ENCODE results near the gene ANKMY2.

ANKMY2 gene

GRCh38 chr7:16656141-16656540 is 10.6 kb upstream of the ANKMY2 start:
- H4K20me1 ChIP-seq (ENCODE audit: insufficient read depth, low read length, poor library complexity, severe bottlenecking), result peaks cover 75% of the 10 kb centered on the region
- H3K4me1 ChIP-seq (ENCODE audit: insufficient read depth, low read length, poor library complexity, severe bottlenecking), result peaks cover 49% of the 10 kb centered on the region
- H3K9ac ChIP-seq (ENCODE audit: low read depth, low read length, poor library complexity, severe bottlenecking), result no peak overlapping the region
- no peaks in the 10 kb centered on the region for H3K9me3 ChIP-seq (ENCODE audit: insufficient read depth, low read depth, low read length)
- H3K27me3 ChIP-seq (ENCODE audit: insufficient read depth, low read length, poor library complexity, severe bottlenecking), result no peaks in the 10 kb centered on the region
- no peak overlapping the region for H3K4me2 ChIP-seq (ENCODE audit: low read depth, low read length, poor library complexity, severe bottlenecking)
- no peak for TF ChIP-seq CTCF (conservative IDR thresholded peaks at IDR 0.05; ENCODE audit: low read length)
- H2AFZ ChIP-seq (ENCODE audit: low read length), result no peak overlapping the region
- no peaks in the 10 kb centered on the region for H3K9me2 ChIP-seq (replicated peaks; ENCODE audit: low read depth, low read length)
- no peak overlapping the region for H3K4me3 ChIP-seq (ENCODE audit: low read length, poor library complexity, severe bottlenecking)
- no peaks in the 10 kb centered on the region for H3F3A ChIP-seq (ENCODE audit: low read depth)
- peaks cover 87% of the 10 kb centered on the region for H3K79me2 ChIP-seq (ENCODE audit: insufficient read depth, low read length)
- no peaks in the 10 kb centered on the region for H3K36me3 ChIP-seq (ENCODE audit: insufficient read depth, low read length)

- H3K4me1 ChIP-seq (ENCODE audit: insufficient read depth, low read length, poor library complexity, severe bottlenecking), result peaks cover 57% of the 10 kb centered on the region
- TF ChIP-seq CTCF (conservative IDR thresholded peaks at IDR 0.05; ENCODE audit: low read length) (no peak), EZH2phosphoT487 (IDR thresholded peaks at IDR 0.05; ENCODE audit: borderline replicate concordance) (no peak)
Measured at GRCh38 chr7:16655394-16655793, 9.8 kb upstream of the ANKMY2 start.

GRCh38 chr7:16652888-16653287 is 7.3 kb upstream of the ANKMY2 start:
- Histone ChIP-seq H3K9me2 (replicated peaks; ENCODE audit: low read depth, low read length) (no peaks in the 10 kb centered on the region), H4K20me1 (ENCODE audit: insufficient read depth, low read length, poor library complexity, severe bottlenecking) (peaks cover 89% of the 10 kb centered on the region), H3K9me3 (ENCODE audit: insufficient read depth, low read depth, low read length) (no peaks in the 10 kb centered on the region), H3K27me3 (ENCODE audit: insufficient read depth, low read length, poor library complexity, severe bottlenecking) (no peaks in the 10 kb centered on the region), H3K36me3 (ENCODE audit: insufficient read depth, low read length) (no peaks in the 10 kb centered on the region), H3K4me2 (ENCODE audit: low read depth, low read length, poor library complexity, severe bottlenecking) (peak overlapping the region; percentile 82), H3K4me1 (ENCODE audit: insufficient read depth, low read length, poor library complexity, severe bottlenecking) (peaks cover 80% of the 10 kb centered on the region), H3F3A (ENCODE audit: low read depth) (no peaks in the 10 kb centered on the region), H3K79me2 (ENCODE audit: insufficient read depth, low read length) (peaks cover 97% of the 10 kb centered on the region), H3K4me3 (ENCODE audit: low read length, poor library complexity, severe bottlenecking) (peak overlapping the region; percentile 19), H2AFZ (ENCODE audit: low read length) (no peak overlapping the region), H3K9ac (ENCODE audit: low read depth, low read length, poor library complexity, severe bottlenecking) (no peak overlapping the region)
- TF ChIP-seq CTCF (conservative IDR thresholded peaks at IDR 0.05; ENCODE audit: low read length) (no peak), EZH2phosphoT487 (IDR thresholded peaks at IDR 0.05; ENCODE audit: borderline replicate concordance) (no peak)

More at GRCh38 chr7:16655394-16655793, 9.8 kb upstream of the ANKMY2 start:
- Histone ChIP-seq H3K36me3 (ENCODE audit: insufficient read depth, low read length) (no peaks in the 10 kb centered on the region), H3K9me3 (ENCODE audit: insufficient read depth, low read depth, low read length) (no peaks in the 10 kb centered on the region), H3K27me3 (ENCODE audit: insufficient read depth, low read length, poor library complexity, severe bottlenecking) (no peaks in the 10 kb centered on the region), H4K20me1 (ENCODE audit: insufficient read depth, low read length, poor library complexity, severe bottlenecking) (peaks cover 75% of the 10 kb centered on the region), H3F3A (ENCODE audit: low read depth) (no peaks in the 10 kb centered on the region), H3K9ac (ENCODE audit: low read depth, low read length, poor library complexity, severe bottlenecking) (no peak overlapping the region), H3K4me2 (ENCODE audit: low read depth, low read length, poor library complexity, severe bottlenecking) (peak overlapping the region; percentile 15), H3K79me2 (ENCODE audit: insufficient read depth, low read length) (peaks cover 87% of the 10 kb centered on the region), H3K9me2 (replicated peaks; ENCODE audit: low read depth, low read length) (no peaks in the 10 kb centered on the region), H3K4me3 (ENCODE audit: low read length, poor library complexity, severe bottlenecking) (no peak overlapping the region), H2AFZ (ENCODE audit: low read length) (no peak overlapping the region)
